ENCODE measurements around the gene CEP83.

The CEP83 gene

GRCh38 chr12:94261119-94261518, 198.5 kb downstream of the CEP83 start:
- TF ChIP-seq CTCF (IDR thresholded peaks at IDR 0.05; ENCODE audit: borderline replicate concordance, insufficient read depth, low read depth, low read length): no peak
- H3K4me3 ChIP-seq (ENCODE audit: low read depth, low read length): no peak overlapping the region

GRCh38 chr12:94260717-94261116, 198.9 kb downstream of the CEP83 start:
- TF ChIP-seq CTCF (IDR thresholded peaks at IDR 0.05; ENCODE audit: borderline replicate concordance, insufficient read depth, low read depth, low read length): no peak
- H3K4me3 ChIP-seq (ENCODE audit: low read depth, low read length): no peak overlapping the region

- H3K4me3 ChIP-seq (ENCODE audit: low read depth, low read length): no peak overlapping the region
These were observed 199.7 kb downstream of the CEP83 start for GRCh38 chr12:94260017-94260416.

GRCh38 chr12:94258593-94258992, 201.1 kb downstream of the CEP83 start:
- no peak overlapping the region for H3K4me3 ChIP-seq (ENCODE audit: low read depth, low read length)

More at GRCh38 chr12:94260017-94260416, 199.7 kb downstream of the CEP83 start:
- TF ChIP-seq CTCF (IDR thresholded peaks at IDR 0.05; ENCODE audit: borderline replicate concordance, insufficient read depth, low read depth, low read length): no peak

More at GRCh38 chr12:94258593-94258992, 201.1 kb downstream of the CEP83 start:
- TF ChIP-seq CTCF (IDR thresholded peaks at IDR 0.05; ENCODE audit: borderline replicate concordance, insufficient read depth, low read depth, low read length): no peak

Data from GM12875 (cell line).